Gastrocnemius medialis (tissue), 4 donors: Measurements from ENCODE around the gene HDHD3.

Experiments
- CTCF ChIP-seq, 5 experiments: fragments of 450-650 bp in 3 of 5; fragments of 200-600 bp in 2 of 5; sonication (generic) in 2 of 5; IDR thresholded peaks in 4 of 5; conservative IDR thresholded peaks in 1 of 5; 1 replicate in 4 of 5; 2 replicates in 1 of 5; pipeline ENCODE4 v1.5.1; 2016 to 2019; ENCODE audit warnings: antibody characterized with exemption in 5 of 5, mild to moderate bottlenecking in 3 of 5, moderate library complexity in 3 of 5
- POLR2A ChIP-seq, 2 donors: fragments of 450-650 bp; IDR thresholded peaks; one replicate each; pipeline ENCODE4 v1.6.1; 2017; ENCODE audit warnings: antibody characterized with exemption in 2 of 2, mild to moderate bottlenecking in 2 of 2, moderate library complexity in 2 of 2

- no peak for TF ChIP-seq CTCF (IDR thresholded peaks at IDR 0.05 in 4 of 5, conservative IDR thresholded peaks at IDR 0.05 in 1 of 5)
- TF ChIP-seq POLR2A (IDR thresholded peaks at IDR 0.05), result no peak
These were observed 34.9 kb downstream of the HDHD3 start for GRCh38 chr9:113341712-113342410.
